ENCODE measurements around the gene GABARAP.

DNA sequence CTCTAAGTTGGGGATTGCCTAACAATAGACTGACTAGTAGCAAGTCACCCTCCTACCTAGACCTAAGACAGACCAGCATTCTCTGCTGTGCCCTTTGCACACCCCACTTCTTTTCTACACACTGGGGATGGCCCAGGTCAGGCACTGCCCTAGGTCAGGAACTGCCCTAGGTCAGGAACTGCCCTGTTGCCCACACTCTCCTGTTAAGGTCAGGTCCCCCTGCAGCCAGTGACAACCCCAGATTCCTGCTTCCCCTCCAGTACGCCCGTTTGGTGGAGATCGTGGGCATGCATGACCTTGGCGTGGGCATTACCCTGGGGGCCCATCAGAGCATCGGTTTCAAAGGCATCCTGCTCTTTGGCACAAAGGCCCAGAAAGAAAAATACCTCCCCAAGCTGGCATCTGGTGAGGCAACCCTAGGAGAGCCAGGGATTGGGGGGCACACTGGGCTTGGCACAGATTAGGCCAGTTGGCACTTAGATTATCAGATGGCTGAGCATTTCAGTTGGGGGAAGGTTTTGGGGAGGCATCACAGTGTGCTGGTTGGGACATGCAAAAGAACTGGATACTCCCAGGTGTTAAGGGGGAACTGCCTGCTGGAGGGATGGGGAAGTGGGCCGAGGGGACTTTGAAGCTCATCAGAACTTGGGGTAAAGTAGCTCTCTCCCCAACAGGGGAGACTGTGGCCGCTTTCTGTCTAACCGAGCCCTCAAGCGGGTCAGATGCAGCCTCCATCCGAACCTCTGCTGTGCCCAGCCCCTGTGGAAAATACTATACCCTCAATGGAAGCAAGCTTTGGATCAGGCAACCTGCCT is 20.8 kb downstream of the GABARAP start:
- TF ChIP-seq, protein P1, sequence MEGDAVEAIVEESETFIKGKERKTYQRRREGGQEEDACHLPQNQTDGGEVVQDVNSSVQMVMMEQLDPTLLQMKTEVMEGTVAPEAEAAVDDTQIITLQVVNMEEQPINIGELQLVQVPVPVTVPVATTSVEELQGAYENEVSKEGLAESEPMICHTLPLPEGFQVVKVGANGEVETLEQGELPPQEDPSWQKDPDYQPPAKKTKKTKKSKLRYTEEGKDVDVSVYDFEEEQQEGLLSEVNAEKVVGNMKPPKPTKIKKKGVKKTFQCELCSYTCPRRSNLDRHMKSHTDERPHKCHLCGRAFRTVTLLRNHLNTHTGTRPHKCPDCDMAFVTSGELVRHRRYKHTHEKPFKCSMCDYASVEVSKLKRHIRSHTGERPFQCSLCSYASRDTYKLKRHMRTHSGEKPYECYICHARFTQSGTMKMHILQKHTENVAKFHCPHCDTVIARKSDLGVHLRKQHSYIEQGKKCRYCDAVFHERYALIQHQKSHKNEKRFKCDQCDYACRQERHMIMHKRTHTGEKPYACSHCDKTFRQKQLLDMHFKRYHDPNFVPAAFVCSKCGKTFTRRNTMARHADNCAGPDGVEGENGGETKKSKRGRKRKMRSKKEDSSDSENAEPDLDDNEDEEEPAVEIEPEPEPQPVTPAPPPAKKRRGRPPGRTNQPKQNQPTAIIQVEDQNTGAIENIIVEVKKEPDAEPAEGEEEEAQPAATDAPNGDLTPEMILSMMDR (IDR thresholded peaks at IDR 0.05) = no peak
- TF ChIP-seq EP300 (IDR thresholded peaks at IDR 0.05) (no peak), POLR2AphosphoS5 (IDR thresholded peaks at IDR 0.05) (no peak)
